Activated B cell treated with CpG ODN at 0.5 μM for 24 hours (primary cell): ENCODE measurements around the gene MED15. TPM values are rescaled to one million over a fixed set of nuclear protein-coding genes. Genes with fewer than 3 reads are reported as not detected.
A peak's percentile ranks its signal among the peaks of the same experiment; 100 is the strongest.

Experiments used
- ATAC-seq: fragments of 200-7000 bp; cut with Tn5 transposase; one replicate; pipeline ENCODE4 v1.10.0; 2021; ENCODE audit warnings: low read depth, mild to moderate bottlenecking, moderate library complexity
- CTCF ChIA-PET: fragments of 350-600 bp; sonication (Branson Sonifier 250); formaldehyde crosslinking; loops from one replicate; lab custom pipeline; 2021; ENCODE audit warnings: antibody characterized with exemption; lab: Charles Lee
- POLR2A ChIA-PET: fragments of 350-600 bp; sonication (Branson Sonifier 250); formaldehyde crosslinking; loops from one replicate; lab custom pipeline; 2021; ENCODE audit warnings: antibody characterized with exemption; lab: Charles Lee
- DNase-seq: peaks from one replicate; pipeline ENCODE4 v3.0.0; 2022
- H3K27ac Mint-ChIP-seq: one replicate; pipeline ENCODE4 v1.8.0; 2020; ENCODE audit warnings: mixed read lengths
- H3K27me3 Mint-ChIP-seq: one replicate; pipeline ENCODE4 v1.8.0; 2021; ENCODE audit warnings: mixed read lengths
- H3K36me3 Mint-ChIP-seq: one replicate; pipeline ENCODE4 v1.8.0; 2021; ENCODE audit warnings: low read depth, mixed read lengths
- H3K4me1 Mint-ChIP-seq: one replicate; pipeline ENCODE4 v1.8.0; 2021; ENCODE audit warnings: mixed read lengths
- H3K4me3 Mint-ChIP-seq: one replicate; pipeline ENCODE4 v1.8.0; 2020; ENCODE audit warnings: mild to moderate bottlenecking, mixed read lengths
- H3K9me3 Mint-ChIP-seq: one replicate; pipeline ENCODE4 v1.8.0; 2020; ENCODE audit warnings: mixed read lengths
- CTCF ChIP-seq: fragments of 200-600 bp; IDR thresholded peaks from one replicate; pipeline ENCODE4 v1.8.0; 2022; ENCODE audit warnings: antibody characterized with exemption, mild to moderate bottlenecking
- intact Hi-C: fragments of 100-400 bp; cut with micrococcal nuclease; formaldehyde crosslinking; loops from one replicate; pipeline ENCODE4 v1.15.1; 2024
- total RNA-seq: library from RNA; stranded (reverse); gene quantifications from 2 replicates; pipeline ENCODE4 v1.2.3, GENCODE V29; 2022

Gene MED15
- total RNA-seq, 1 donor from 2014 or later = 127 TPM

- intact Hi-C loops = no loop called here
- TF ChIP-seq CTCF = no peak
- H3K4me3 Mint-ChIP-seq = peak overlapping the region; percentile 41
- H3K27ac Mint-ChIP-seq = peak overlapping the region; percentile 18
- POLR2A ChIA-PET = interaction anchor here (0.6 kb wide), 1 partner anchor 93 kb away, joined by 3 read pairs; no protein-coding TSS in a partner anchor
- no peak for ATAC-seq
- peaks cover 67% of the 10 kb centered on the region for H3K4me1 Mint-ChIP-seq
- H3K9me3 Mint-ChIP-seq = no peaks in the 10 kb centered on the region
- no peaks in the 10 kb centered on the region for H3K27me3 Mint-ChIP-seq
- CTCF ChIA-PET = interaction anchor here (0.6 kb wide), 1 partner anchor 355 kb away, joined by 4 read pairs; no protein-coding TSS in a partner anchor
- H3K36me3 Mint-ChIP-seq = peaks cover 26% of the 10 kb centered on the region
- DNase-seq = no peak
Observed at GRCh38 chr22:20510811-20511577, 3.6 kb downstream of the MED15 start.

- intact Hi-C loops = no loop called here
- ChIA-PET CTCF (interaction anchor here (0.6 kb wide), 1 partner anchor 354 kb away, joined by 4 read pairs; no protein-coding TSS in a partner anchor), POLR2A (interaction anchor here (0.6 to 0.8 kb wide), 2 partner anchors 94 to 118 kb away, joined by 3 to 7 read pairs; no protein-coding TSS in a partner anchor)
- Mint-ChIP-seq H3K4me1 (peaks cover 67% of the 10 kb centered on the region), H3K4me3 (no peak overlapping the region), H3K36me3 (peaks cover 28% of the 10 kb centered on the region), H3K9me3 (no peaks in the 10 kb centered on the region), H3K27ac (peak overlapping the region; percentile 41), H3K27me3 (no peaks in the 10 kb centered on the region)
- ATAC-seq (no peak), DNase-seq (no peak)
- TF ChIP-seq CTCF = no peak
Observed at GRCh38 chr22:20511578-20512229, 4.3 kb downstream of the MED15 start.

GRCh38 chr22:20514658-20515406, 7.4 kb downstream of the MED15 start:
- no peak overlapping the region for H3K4me3 Mint-ChIP-seq
- intact Hi-C loops = no loop called here
- peaks cover 55% of the 10 kb centered on the region for H3K4me1 Mint-ChIP-seq
- no peak for TF ChIP-seq CTCF
- CTCF ChIA-PET = no interaction called here
- DNase-seq (no peak), ATAC-seq (no peak)
- H3K27me3 Mint-ChIP-seq = no peaks in the 10 kb centered on the region
- no peak overlapping the region for H3K27ac Mint-ChIP-seq
- no peaks in the 10 kb centered on the region for H3K9me3 Mint-ChIP-seq
- H3K36me3 Mint-ChIP-seq = peaks cover 51% of the 10 kb centered on the region
- POLR2A ChIA-PET = interaction anchor here (0.6 kb wide), 1 partner anchor 95 kb away, joined by 4 read pairs; no protein-coding TSS in a partner anchor

- Mint-ChIP-seq H3K4me1 (peaks cover 41% of the 10 kb centered on the region), H3K27me3 (no peaks in the 10 kb centered on the region), H3K9me3 (no peaks in the 10 kb centered on the region), H3K27ac (no peak overlapping the region), H3K36me3 (peaks cover 61% of the 10 kb centered on the region), H3K4me3 (no peak overlapping the region)
- no peak for TF ChIP-seq CTCF
- intact Hi-C loops = no loop called here
- ChIA-PET POLR2A (interaction anchor here (0.7 kb wide), 1 partner anchor 138 kb away, joined by 4 read pairs; no protein-coding TSS in a partner anchor), CTCF (no interaction called here)
- no peak for DNase-seq
- no peak for ATAC-seq
Observed at GRCh38 chr22:20516399-20516798, 9.0 kb downstream of the MED15 start.
